Measurements from ENCODE around the gene HNRNPH2.
A peak's percentile ranks its signal among the peaks of the same experiment; 100 is the strongest.

HNRNPH2 gene

DNA sequence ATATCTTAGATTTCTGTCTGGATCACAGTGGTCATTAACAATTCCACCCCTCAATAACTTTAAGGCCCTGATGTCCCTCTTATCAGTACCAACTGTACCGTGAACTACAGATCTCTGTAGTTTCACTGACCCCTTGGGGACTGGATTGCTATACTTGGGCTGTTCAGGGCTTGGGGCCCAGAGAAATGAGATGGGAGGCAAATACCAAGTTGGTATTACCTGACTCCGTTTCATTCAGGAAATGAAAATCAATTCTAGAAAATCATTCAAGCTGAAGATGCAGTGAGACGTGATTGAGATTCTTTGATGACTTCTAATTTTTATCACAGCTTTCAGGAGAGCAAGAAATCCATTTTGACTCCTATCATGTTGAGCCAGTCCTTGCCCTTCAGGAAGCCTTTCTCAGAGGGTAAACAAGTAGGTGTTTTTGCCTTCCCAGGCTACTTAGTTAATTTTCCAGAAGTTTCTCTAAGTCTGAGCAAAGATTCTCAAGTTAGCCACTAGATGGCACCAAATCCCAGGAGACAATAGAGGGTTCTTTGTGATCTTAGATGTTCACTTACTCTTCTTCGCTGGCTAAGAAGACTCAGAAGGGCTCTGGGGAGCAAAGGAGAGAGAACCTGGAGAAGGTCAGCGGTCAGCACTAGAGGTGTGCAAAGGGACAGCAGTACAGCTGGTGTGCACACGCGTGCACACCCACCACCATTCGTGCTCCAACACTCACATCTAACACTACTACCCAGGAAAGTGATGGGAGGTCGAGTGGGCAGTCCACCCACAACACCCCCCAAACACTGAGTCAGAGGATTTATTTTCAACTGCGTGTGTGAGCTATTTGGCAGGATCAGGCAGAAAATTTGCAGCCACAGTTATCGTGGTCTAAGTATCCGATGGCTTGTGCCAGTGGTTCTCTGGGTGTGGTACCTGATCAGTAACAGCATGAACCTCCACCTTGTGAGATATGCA is 7.4 kb downstream of the HNRNPH2 start:
- H2BK120ac ChIP-seq (ENCODE audit: insufficient read depth, low read length, poor library complexity) = no peak overlapping the region
- H3K79me2 ChIP-seq (ENCODE audit: control insufficient read depth, insufficient read depth, low read length, poor library complexity) = peaks cover 5% of the 10 kb centered on the region
- H3K27ac ChIP-seq (ENCODE audit: low read depth, low read length) = no peak overlapping the region
- no peak overlapping the region for H3K4ac ChIP-seq (ENCODE audit: low read depth, low read length)
- no peak overlapping the region for H2AK5ac ChIP-seq (ENCODE audit: low read length)
- H3K14ac ChIP-seq (ENCODE audit: low read length) = no peak overlapping the region
- H3K79me1 ChIP-seq (ENCODE audit: low read length) = peaks cover 12% of the 10 kb centered on the region
- no peak overlapping the region for H3K18ac ChIP-seq (ENCODE audit: low read length)
- no peak overlapping the region for H3K9ac ChIP-seq (ENCODE audit: low read length)
- no peak overlapping the region for H3K4me3 ChIP-seq (ENCODE audit: low read depth, low read length)
- no peaks in the 10 kb centered on the region for H3K9me3 ChIP-seq (ENCODE audit: insufficient read depth, low read depth, low read length)
- peaks cover 10 to 14% of the 10 kb centered on the region in 2 experiments for H3K36me3 ChIP-seq (ENCODE audit: control insufficient read depth in 1 of 2, insufficient read depth in 2 of 2, low read length in 2 of 2)
- no peak overlapping the region for H3K23ac ChIP-seq (ENCODE audit: low read length)
- H4K12ac ChIP-seq (ENCODE audit: low read depth, low read length) = no peak overlapping the region
- H3K4me2 ChIP-seq (ENCODE audit: low read length) = no peak overlapping the region
- no peak overlapping the region for H2BK12ac ChIP-seq (ENCODE audit: low read length)
- no CpG with 5 or more reads among the region's 12 CpGs for WGBS (ENCODE audit: extremely low coverage, insufficient coverage, insufficient read length)
- no peak overlapping the region for H4K91ac ChIP-seq (ENCODE audit: low read depth, low read length)
- H4K8ac ChIP-seq (ENCODE audit: low read depth, low read length) = no peak overlapping the region
- no peak overlapping the region for H2AFZ ChIP-seq (ENCODE audit: insufficient read depth, low read length, poor library complexity)
- H3K4me1 ChIP-seq (ENCODE audit: control insufficient read depth in 1 of 2, insufficient read depth in 2 of 2, low read length in 2 of 2) = peaks cover 4 to 14% of the 10 kb centered on the region in 2 experiments
- H2BK5ac ChIP-seq (ENCODE audit: low read depth, low read length, poor library complexity) = no peak overlapping the region
- no peaks in the 10 kb centered on the region for H3K27me3 ChIP-seq (ENCODE audit: insufficient read depth, low read length)
- peak; percentile 36 to 84 for DNase-seq

- Histone ChIP-seq H2AFZ (ENCODE audit: insufficient read depth, low read length, poor library complexity) (no peak overlapping the region), H3K36me3 (ENCODE audit: control insufficient read depth in 1 of 2, insufficient read depth in 2 of 2, low read length in 2 of 2) (peaks cover 8 to 14% of the 10 kb centered on the region in 2 experiments), H2AK5ac (ENCODE audit: low read length) (no peak overlapping the region), H2BK12ac (ENCODE audit: low read length) (no peak overlapping the region), H3K18ac (ENCODE audit: low read length) (no peak overlapping the region), H4K8ac (ENCODE audit: low read depth, low read length) (peak overlapping the region; percentile 11), H3K79me1 (ENCODE audit: low read length) (peaks cover 14% of the 10 kb centered on the region), H3K4ac (ENCODE audit: low read depth, low read length) (no peak overlapping the region), H3K14ac (ENCODE audit: low read length) (no peak overlapping the region), H3K4me1 (ENCODE audit: control insufficient read depth in 1 of 2, insufficient read depth in 2 of 2, low read length in 2 of 2) (peaks cover 4 to 17% of the 10 kb centered on the region in 2 experiments), H3K27me3 (ENCODE audit: insufficient read depth, low read length) (no peaks in the 10 kb centered on the region), H3K23ac (ENCODE audit: low read length) (no peak overlapping the region), H3K4me3 (ENCODE audit: low read depth, low read length) (no peak overlapping the region), H4K12ac (ENCODE audit: low read depth, low read length) (no peak overlapping the region), H2BK5ac (ENCODE audit: low read depth, low read length, poor library complexity) (peak overlapping the region; percentile 31), H4K91ac (ENCODE audit: low read depth, low read length) (peak overlapping the region; percentile 14), H3K79me2 (ENCODE audit: control insufficient read depth, insufficient read depth, low read length, poor library complexity) (peaks cover 5% of the 10 kb centered on the region), H3K9ac (ENCODE audit: low read length) (no peak overlapping the region), H3K4me2 (ENCODE audit: low read length) (no peak overlapping the region), H2BK120ac (ENCODE audit: insufficient read depth, low read length, poor library complexity) (no peak overlapping the region), H3K9me3 (ENCODE audit: insufficient read depth, low read depth, low read length) (no peaks in the 10 kb centered on the region), H3K27ac (ENCODE audit: low read depth, low read length) (peak overlapping the region; percentile 41)
- WGBS (ENCODE audit: extremely low coverage, insufficient coverage, insufficient read length) = no CpG with 5 or more reads among the region's 7 CpGs
- DNase-seq = peak; percentile 21 to 42
Measured at GRCh38 chrX:101416691-101417090, 8.7 kb downstream of the HNRNPH2 start.

- Histone ChIP-seq H3K4me2 (ENCODE audit: low read length) (no peak overlapping the region), H3K27ac (ENCODE audit: low read depth, low read length) (no peak overlapping the region), H3K23ac (ENCODE audit: low read length) (no peak overlapping the region), H2BK120ac (ENCODE audit: insufficient read depth, low read length, poor library complexity) (no peak overlapping the region), H2AK5ac (ENCODE audit: low read length) (no peak overlapping the region), H4K8ac (ENCODE audit: low read depth, low read length) (peak overlapping the region; percentile 65), H3K4ac (ENCODE audit: low read depth, low read length) (no peak overlapping the region), H3K4me1 (ENCODE audit: control insufficient read depth in 1 of 2, insufficient read depth in 2 of 2, low read length in 2 of 2) (peaks cover 4 to 17% of the 10 kb centered on the region in 2 experiments), H2BK5ac (ENCODE audit: low read depth, low read length, poor library complexity) (peak overlapping the region; percentile 31), H3K27me3 (ENCODE audit: insufficient read depth, low read length) (no peaks in the 10 kb centered on the region), H4K12ac (ENCODE audit: low read depth, low read length) (no peak overlapping the region), H3K9ac (ENCODE audit: low read length) (no peak overlapping the region), H4K91ac (ENCODE audit: low read depth, low read length) (peak overlapping the region; percentile 55), H2AFZ (ENCODE audit: insufficient read depth, low read length, poor library complexity) (no peak overlapping the region), H3K14ac (ENCODE audit: low read length) (no peak overlapping the region), H2BK12ac (ENCODE audit: low read length) (peak overlapping the region; percentile 64), H3K18ac (ENCODE audit: low read length) (no peak overlapping the region), H3K9me3 (ENCODE audit: insufficient read depth, low read depth, low read length) (no peaks in the 10 kb centered on the region), H3K79me1 (ENCODE audit: low read length) (peaks cover 14% of the 10 kb centered on the region), H3K79me2 (ENCODE audit: control insufficient read depth, insufficient read depth, low read length, poor library complexity) (peaks cover 5% of the 10 kb centered on the region), H3K36me3 (ENCODE audit: control insufficient read depth in 1 of 2, insufficient read depth in 2 of 2, low read length in 2 of 2) (peaks cover 4 to 10% of the 10 kb centered on the region in 2 experiments), H3K4me3 (ENCODE audit: low read depth, low read length) (no peak overlapping the region)
- no peak for DNase-seq
- no CpG with 5 or more reads among the region's 4 CpGs for WGBS (ENCODE audit: extremely low coverage, insufficient coverage, insufficient read length)
Measured at GRCh38 chrX:101417190-101417589, 9.2 kb downstream of the HNRNPH2 start.

- peak overlapping the region; percentile 98 for H3K14ac ChIP-seq (ENCODE audit: low read length)
- peak overlapping the region; percentile 99 for H4K91ac ChIP-seq (ENCODE audit: low read depth, low read length)
- H3K23ac ChIP-seq (ENCODE audit: low read length) = no peak overlapping the region
- peaks cover 5% of the 10 kb centered on the region for H3K79me2 ChIP-seq (ENCODE audit: control insufficient read depth, insufficient read depth, low read length, poor library complexity)
- H3K18ac ChIP-seq (ENCODE audit: low read length) = peak overlapping the region; percentile 60
- H3K27ac ChIP-seq (ENCODE audit: low read depth, low read length) = peak overlapping the region; percentile 89
- peak overlapping the region; percentile 89 for H2BK12ac ChIP-seq (ENCODE audit: low read length)
- H3K4me1 ChIP-seq (ENCODE audit: control insufficient read depth in 1 of 2, insufficient read depth in 2 of 2, low read length in 2 of 2) = peaks cover 4 to 17% of the 10 kb centered on the region in 2 experiments
- peak overlapping the region; percentile 92 for H2BK5ac ChIP-seq (ENCODE audit: low read depth, low read length, poor library complexity)
- DNase-seq = peak in 1 of 2 donors; percentile 28
- H3K9me3 ChIP-seq (ENCODE audit: insufficient read depth, low read depth, low read length) = no peaks in the 10 kb centered on the region
- H3K27me3 ChIP-seq (ENCODE audit: insufficient read depth, low read length) = no peaks in the 10 kb centered on the region
- no CpG with 5 or more reads among the region's 56 CpGs for WGBS (ENCODE audit: extremely low coverage, insufficient coverage, insufficient read length)
- peak overlapping the region; percentile 78 for H3K9ac ChIP-seq (ENCODE audit: low read length)
- no peak overlapping the region for H2AK5ac ChIP-seq (ENCODE audit: low read length)
- peak overlapping the region; percentile 76 for H3K4me2 ChIP-seq (ENCODE audit: low read length)
- H4K12ac ChIP-seq (ENCODE audit: low read depth, low read length) = peak overlapping the region; percentile 99
- peaks cover 14% of the 10 kb centered on the region for H3K79me1 ChIP-seq (ENCODE audit: low read length)
- peak overlapping the region; percentile 98 for H2BK120ac ChIP-seq (ENCODE audit: insufficient read depth, low read length, poor library complexity)
- H3K4ac ChIP-seq (ENCODE audit: low read depth, low read length) = peak overlapping the region; percentile 80
- peak overlapping the region; percentile 99 for H4K8ac ChIP-seq (ENCODE audit: low read depth, low read length)
- H2AFZ ChIP-seq (ENCODE audit: insufficient read depth, low read length, poor library complexity) = peak overlapping the region; percentile 78
- H3K36me3 ChIP-seq (ENCODE audit: control insufficient read depth in 1 of 2, insufficient read depth in 2 of 2, low read length in 2 of 2) = no peaks in the 10 kb centered on the region
- H3K4me3 ChIP-seq (ENCODE audit: low read depth, low read length) = peak overlapping the region; percentile 66
Measured at GRCh38 chrX:101417981-101418841, 10.2 kb downstream of the HNRNPH2 start.
